GM19025 (cell line): ENCODE results near the gene TMEM164.
"Not testable (repeated sequence)": the region's sequence is repeated elsewhere in the genome, so short reads cannot be mapped to it uniquely, and the experiment has no call there.

ENCODE experiments used
- ATAC-seq: cut with Tn5 transposase; IDR thresholded peaks from one replicate; pipeline ENCODE4 v1.9.1; 2021; ENCODE audit warnings: mild to moderate bottlenecking, low read depth, moderate library complexity; ENCODE audit not compliant: unreplicated experiment

Gene TMEM164

DNA sequence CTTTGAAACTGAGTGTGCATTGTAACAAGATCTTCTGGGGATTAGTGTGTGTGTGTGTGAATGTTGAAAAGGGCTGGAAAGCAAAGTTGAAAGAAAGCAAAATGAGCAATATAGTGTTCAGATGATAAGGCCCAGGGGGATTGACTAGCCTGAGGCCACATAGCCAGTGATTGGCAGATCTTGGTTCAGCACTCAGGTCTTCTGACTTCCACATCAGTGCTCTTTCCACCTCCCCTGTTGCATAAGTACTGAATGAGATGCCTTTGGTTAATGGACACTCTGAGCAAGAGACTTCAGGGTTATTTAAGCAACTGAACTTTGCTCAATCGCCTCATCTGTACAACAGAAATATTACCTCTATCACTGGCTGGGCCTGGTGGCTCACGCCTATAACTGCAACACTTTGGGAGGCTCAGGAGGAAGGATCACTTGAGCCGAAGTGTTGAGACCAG, 120.4 kb downstream of the TMEM164 start:
- no peak for ATAC-seq

GRCh38 chrX:110125446-110126162, 122.7 kb downstream of the TMEM164 start:
- ATAC-seq = no peak

DNA sequence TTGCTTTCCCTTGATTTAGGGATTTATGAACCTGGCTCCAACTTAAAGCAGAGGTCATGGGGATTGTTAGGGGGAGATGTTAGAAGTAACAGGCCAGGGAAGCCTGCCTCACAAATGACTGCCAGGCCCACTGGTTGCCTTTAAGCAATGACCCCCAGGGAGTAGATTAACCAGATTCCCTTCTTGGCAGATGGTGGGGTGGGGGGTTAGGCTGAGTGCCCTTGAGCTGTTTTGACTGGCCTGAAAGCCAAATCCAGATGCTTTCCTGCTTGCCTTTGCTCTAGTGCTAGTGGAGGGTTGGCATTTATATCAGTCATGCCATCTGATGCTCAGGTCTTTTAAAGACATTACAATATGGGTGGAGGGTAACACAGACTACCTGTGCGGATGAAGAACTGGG, 128.1 kb downstream of the TMEM164 start:
- ATAC-seq = no peak

DNA sequence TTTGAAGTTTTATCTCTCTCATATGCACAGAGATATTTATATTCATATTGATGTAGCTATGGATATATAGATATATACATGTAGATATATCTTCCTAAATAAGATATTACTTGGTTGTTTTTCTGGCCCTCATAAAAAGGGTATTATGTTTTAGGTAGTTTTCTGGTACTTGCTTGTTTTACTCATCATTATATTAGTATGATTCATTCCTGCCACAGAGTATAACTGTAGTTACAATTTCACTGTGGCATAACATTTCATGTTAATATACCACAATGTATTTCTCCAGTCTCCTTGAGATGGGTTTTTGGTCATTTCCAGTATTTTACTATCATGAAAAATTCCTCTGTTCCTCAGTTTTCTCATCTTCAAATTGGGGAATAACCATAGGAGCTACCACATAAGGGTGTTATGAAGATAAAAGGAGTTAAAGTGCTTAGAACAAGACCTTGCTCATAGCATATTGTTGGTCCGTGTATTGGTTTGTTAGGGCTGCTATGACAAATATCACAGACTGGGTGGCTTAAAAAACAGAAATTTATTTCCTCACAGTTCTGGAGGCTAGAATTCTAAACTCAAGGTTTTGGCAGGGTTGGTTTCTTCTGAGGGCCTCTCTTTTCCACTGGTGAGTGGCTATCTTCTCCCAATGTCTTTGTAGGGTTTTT, 129.7 kb downstream of the TMEM164 start:
- ATAC-seq = no peak

- ATAC-seq = no peak
Observed at GRCh38 chrX:110133735-110134370, 130.9 kb downstream of the TMEM164 start.

GRCh38 chrX:110135618-110136017, 132.7 kb downstream of the TMEM164 start:
- no peak for ATAC-seq

GRCh38 chrX:110136136-110136535, 133.2 kb downstream of the TMEM164 start:
- no peak for ATAC-seq

- ATAC-seq = no peak
Observed at GRCh38 chrX:110138557-110138956, 135.6 kb downstream of the TMEM164 start.

GRCh38 chrX:110139172-110139571, 136.3 kb downstream of the TMEM164 start:
- no peak for ATAC-seq

DNA sequence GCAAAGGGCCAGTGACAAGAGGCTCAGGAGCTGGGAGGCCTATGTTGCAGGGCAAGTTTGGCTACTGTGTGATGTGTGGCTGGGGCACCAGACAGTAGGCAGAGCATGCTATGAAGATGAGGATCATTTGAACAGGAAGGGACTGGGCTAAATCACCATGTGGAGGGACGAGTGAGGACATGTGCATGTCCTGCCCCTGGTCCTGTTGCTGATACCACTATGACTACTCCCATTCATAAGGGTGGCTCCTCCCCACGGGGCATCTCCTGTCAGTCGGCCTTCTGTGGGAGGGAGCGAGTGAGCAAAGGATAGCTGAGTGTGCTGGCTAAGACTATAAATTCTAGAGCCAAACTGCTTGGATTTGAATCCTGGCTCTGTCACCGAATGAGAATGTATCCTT, 139.2 kb downstream of the TMEM164 start:
- ATAC-seq = no peak

DNA sequence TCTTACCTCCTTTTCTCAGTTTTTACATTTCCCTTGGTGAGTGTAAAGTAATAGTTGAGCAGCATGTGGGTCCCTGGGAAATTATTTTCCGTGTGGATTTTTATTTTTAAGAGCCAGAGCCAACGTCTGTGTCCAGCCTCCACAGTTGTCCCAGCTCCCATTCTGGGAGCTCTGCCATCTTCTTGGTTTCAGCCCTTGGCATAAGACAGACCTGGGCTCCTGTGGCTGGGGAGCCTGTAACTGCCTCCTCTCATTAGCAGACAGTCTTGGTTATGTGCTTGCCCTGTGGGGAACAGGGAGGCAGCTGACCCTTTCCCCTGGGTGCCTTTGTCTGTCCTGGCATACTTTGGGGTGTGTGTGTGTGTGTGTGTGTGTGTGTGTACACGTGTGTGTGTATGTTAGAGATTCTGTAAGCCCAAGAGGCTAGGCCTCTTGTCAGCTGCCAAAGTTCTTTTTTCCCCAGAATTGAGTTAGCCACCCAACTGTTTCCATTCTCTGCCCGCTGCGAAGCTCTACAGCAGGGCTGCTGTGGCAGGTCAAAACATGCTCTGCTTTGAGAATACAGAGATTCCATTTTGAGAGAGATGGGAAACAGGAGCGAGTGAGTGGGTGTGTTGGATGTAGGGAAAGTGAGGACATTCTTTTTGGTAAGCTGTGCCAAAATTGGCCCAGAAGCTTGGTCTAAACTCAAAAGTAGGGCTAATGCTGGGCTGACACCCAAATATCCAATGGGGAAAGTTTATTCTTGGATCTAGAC, 140.7 kb downstream of the TMEM164 start:
- ATAC-seq = no peak

- no peak for ATAC-seq
Observed at GRCh38 chrX:110145311-110145710, 142.4 kb downstream of the TMEM164 start.

DNA sequence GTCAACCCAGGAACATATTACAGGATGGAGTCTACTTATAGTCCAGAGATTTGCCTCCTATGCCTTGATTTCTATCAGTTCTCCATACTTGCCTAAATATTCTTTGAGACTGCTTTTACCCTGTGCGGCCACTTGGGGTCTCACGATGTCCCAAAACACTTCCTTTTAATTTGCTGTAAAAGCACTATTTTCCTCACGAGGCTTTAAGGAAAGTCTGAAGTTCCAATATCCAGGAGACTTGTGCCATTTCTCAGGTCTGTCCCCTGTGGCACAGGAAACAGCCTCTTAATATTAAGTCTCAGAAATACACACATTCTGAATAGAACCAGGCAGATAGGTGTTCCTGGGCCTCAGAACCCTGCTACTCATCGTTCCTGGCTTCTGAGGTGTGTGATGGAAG, 142.9 kb downstream of the TMEM164 start:
- ATAC-seq = no peak

GRCh38 chrX:110146521-110146920, 143.6 kb downstream of the TMEM164 start:
- ATAC-seq = no peak

GRCh38 chrX:110153244-110153643, 150.3 kb downstream of the TMEM164 start:
- ATAC-seq = no peak

DNA sequence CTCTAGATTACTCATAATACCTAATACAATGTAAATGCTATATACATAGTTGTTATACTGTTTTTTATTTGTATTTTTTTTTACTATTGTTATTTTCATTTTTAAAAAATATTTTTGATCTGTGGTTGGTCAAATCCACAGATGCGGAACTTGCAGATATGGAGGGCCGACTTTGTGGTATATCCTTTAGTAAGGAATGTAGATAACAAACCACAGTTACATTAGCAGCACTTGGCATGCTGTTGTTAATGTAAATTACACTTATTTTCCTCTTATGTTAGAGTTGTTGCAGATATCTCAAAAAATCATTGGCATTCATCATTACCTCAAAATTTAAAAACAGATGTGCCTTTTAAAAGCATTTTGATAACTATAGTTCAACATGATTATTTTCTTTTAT, 151.0 kb downstream of the TMEM164 start:
- ATAC-seq = no peak

DNA sequence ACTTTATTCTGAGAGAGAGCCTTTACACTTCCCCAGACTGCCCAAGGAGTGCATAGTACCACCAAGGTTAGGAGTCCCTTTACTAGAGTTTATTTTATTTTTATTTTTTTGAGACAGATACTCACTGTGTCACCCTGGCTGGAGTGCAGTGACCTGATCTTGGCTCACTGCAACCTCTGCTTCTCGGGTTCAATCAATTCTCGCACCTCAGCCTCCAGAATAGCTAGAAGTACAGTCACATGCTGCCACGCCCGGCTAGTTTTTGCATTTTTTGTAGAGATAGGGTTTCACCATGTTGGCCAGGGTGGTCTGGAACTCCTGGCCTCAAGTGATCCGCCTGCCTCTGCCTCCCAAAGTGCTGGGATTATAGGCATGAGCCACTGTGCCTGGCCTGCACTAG, 151.4 kb downstream of the TMEM164 start:
- ATAC-seq = not testable (repeated sequence)

DNA sequence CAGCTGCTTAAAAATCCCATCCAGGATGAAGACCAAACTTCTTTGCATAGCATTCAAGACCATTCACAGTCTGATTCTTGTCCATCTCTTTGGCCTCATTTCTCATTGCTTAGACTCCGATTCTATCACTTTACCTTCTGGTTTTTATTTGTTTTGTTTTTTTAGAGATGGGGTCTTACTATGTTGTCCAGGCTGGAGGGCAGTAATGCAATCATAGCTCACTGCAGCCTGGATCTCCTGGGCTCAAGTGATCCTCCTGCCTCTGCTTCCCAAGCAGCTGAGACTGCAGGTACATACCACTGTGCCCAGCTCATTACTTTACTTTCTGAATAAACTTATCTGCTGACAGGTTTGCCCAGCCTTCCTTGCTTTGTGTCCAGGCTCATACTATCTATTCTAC, 152.8 kb downstream of the TMEM164 start:
- no peak for ATAC-seq

GRCh38 chrX:110156167-110156754, 153.3 kb downstream of the TMEM164 start:
- no peak for ATAC-seq

DNA sequence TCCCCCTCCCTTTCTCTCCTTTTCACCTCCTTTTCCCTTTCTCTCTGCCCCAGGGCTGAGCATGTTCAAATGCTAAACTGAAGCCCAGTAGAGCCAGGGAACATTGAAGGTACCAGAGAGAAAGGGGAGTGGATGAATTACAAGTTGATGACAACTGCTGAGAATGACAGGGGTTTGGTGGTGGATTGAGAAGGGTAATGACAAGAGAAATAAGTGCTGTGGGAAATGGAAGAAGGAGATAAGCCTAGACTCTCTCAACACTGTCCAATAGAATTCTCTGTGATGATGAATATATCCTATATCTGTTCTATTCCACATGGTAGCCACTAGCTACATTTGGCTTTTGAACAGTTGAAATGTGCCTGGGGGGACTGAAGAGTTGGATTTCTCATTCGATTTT, 154.5 kb downstream of the TMEM164 start:
- no peak for ATAC-seq

GRCh38 chrX:110159235-110159634, 156.3 kb downstream of the TMEM164 start:
- ATAC-seq = no peak
